ENCODE measurements around the gene MTMR12.

The MTMR12 gene

GRCh38 chr5:32276173-32276853, 36.4 kb downstream of the MTMR12 start:
- Histone ChIP-seq H3K36me3 (ENCODE audit: control insufficient read depth, insufficient read depth, low read length) (peaks cover 16% of the 10 kb centered on the region), H3K27ac (ENCODE audit: low read depth, low read length) (no peak overlapping the region), H3K27me3 (ENCODE audit: control insufficient read depth, insufficient read depth, low read length) (no peaks in the 10 kb centered on the region), H3K4me3 (ENCODE audit: low read length) (no peak overlapping the region), H3K9ac (ENCODE audit: low read length) (no peak overlapping the region), H3K4me1 (ENCODE audit: control insufficient read depth, insufficient read depth, low read length) (peaks cover 4% of the 10 kb centered on the region)

- peaks cover 4% of the 10 kb centered on the region for H3K4me1 ChIP-seq (ENCODE audit: control insufficient read depth, insufficient read depth, low read length)
- no peaks in the 10 kb centered on the region for H3K27me3 ChIP-seq (ENCODE audit: control insufficient read depth, insufficient read depth, low read length)
- no peak overlapping the region for H3K27ac ChIP-seq (ENCODE audit: low read depth, low read length)
- no peak overlapping the region for H3K4me3 ChIP-seq (ENCODE audit: low read length)
- peaks cover 18% of the 10 kb centered on the region for H3K36me3 ChIP-seq (ENCODE audit: control insufficient read depth, insufficient read depth, low read length)
- H3K9ac ChIP-seq (ENCODE audit: low read length) = no peak overlapping the region
Measured at GRCh38 chr5:32275396-32275741, 37.4 kb downstream of the MTMR12 start.

GRCh38 chr5:32274548-32275395, 38.0 kb downstream of the MTMR12 start:
- H3K36me3 ChIP-seq (ENCODE audit: control insufficient read depth, insufficient read depth, low read length) = peaks cover 18% of the 10 kb centered on the region
- H3K4me3 ChIP-seq (ENCODE audit: low read length) = no peak overlapping the region
- no peaks in the 10 kb centered on the region for H3K27me3 ChIP-seq (ENCODE audit: control insufficient read depth, insufficient read depth, low read length)
- H3K27ac ChIP-seq (ENCODE audit: low read depth, low read length) = no peak overlapping the region
- no peak overlapping the region for H3K9ac ChIP-seq (ENCODE audit: low read length)
- peaks cover 4% of the 10 kb centered on the region for H3K4me1 ChIP-seq (ENCODE audit: control insufficient read depth, insufficient read depth, low read length)

- Histone ChIP-seq H3K9ac (ENCODE audit: low read length) (no peak overlapping the region), H3K36me3 (ENCODE audit: control insufficient read depth, insufficient read depth, low read length) (peaks cover 18% of the 10 kb centered on the region), H3K27ac (ENCODE audit: low read depth, low read length) (no peak overlapping the region), H3K27me3 (ENCODE audit: control insufficient read depth, insufficient read depth, low read length) (no peaks in the 10 kb centered on the region), H3K4me3 (ENCODE audit: low read length) (no peak overlapping the region), H3K4me1 (ENCODE audit: control insufficient read depth, insufficient read depth, low read length) (peaks cover 4% of the 10 kb centered on the region)
Measured at GRCh38 chr5:32273821-32274220, 38.9 kb downstream of the MTMR12 start.

- Histone ChIP-seq H3K27ac (ENCODE audit: low read depth, low read length) (no peak overlapping the region), H3K36me3 (ENCODE audit: control insufficient read depth, insufficient read depth, low read length) (peaks cover 21% of the 10 kb centered on the region)
Measured at GRCh38 chr5:32272746-32273145, 40.0 kb downstream of the MTMR12 start.

GRCh38 chr5:32270946-32271345, 41.8 kb downstream of the MTMR12 start:
- H3K4me3 ChIP-seq (ENCODE audit: low read length) = no peak overlapping the region
- H3K27me3 ChIP-seq (ENCODE audit: control insufficient read depth, insufficient read depth, low read length) = no peaks in the 10 kb centered on the region
- H3K4me1 ChIP-seq (ENCODE audit: control insufficient read depth, insufficient read depth, low read length) = peaks cover 1% of the 10 kb centered on the region
- no peak overlapping the region for H3K9ac ChIP-seq (ENCODE audit: low read length)
- no peak overlapping the region for H3K27ac ChIP-seq (ENCODE audit: low read depth, low read length)
- H3K36me3 ChIP-seq (ENCODE audit: control insufficient read depth, insufficient read depth, low read length) = peaks cover 19% of the 10 kb centered on the region

More at GRCh38 chr5:32272746-32273145, 40.0 kb downstream of the MTMR12 start:
- peaks cover 4% of the 10 kb centered on the region for H3K4me1 ChIP-seq (ENCODE audit: control insufficient read depth, insufficient read depth, low read length)
- no peak overlapping the region for H3K4me3 ChIP-seq (ENCODE audit: low read length)
- H3K27me3 ChIP-seq (ENCODE audit: control insufficient read depth, insufficient read depth, low read length) = no peaks in the 10 kb centered on the region
- no peak overlapping the region for H3K9ac ChIP-seq (ENCODE audit: low read length)

- Histone ChIP-seq H3K27ac (ENCODE audit: low read depth, low read length) (no peak overlapping the region), H3K9ac (ENCODE audit: low read length) (no peak overlapping the region), H3K4me1 (ENCODE audit: control insufficient read depth, insufficient read depth, low read length) (no peaks in the 10 kb centered on the region), H3K36me3 (ENCODE audit: control insufficient read depth, insufficient read depth, low read length) (peaks cover 19% of the 10 kb centered on the region), H3K27me3 (ENCODE audit: control insufficient read depth, insufficient read depth, low read length) (no peaks in the 10 kb centered on the region), H3K4me3 (ENCODE audit: low read length) (no peak overlapping the region)
Measured at GRCh38 chr5:32270178-32270577, 42.6 kb downstream of the MTMR12 start.

GRCh38 chr5:32265902-32266301, 46.8 kb downstream of the MTMR12 start:
- Histone ChIP-seq H3K4me3 (ENCODE audit: low read length) (no peak overlapping the region), H3K27ac (ENCODE audit: low read depth, low read length) (no peak overlapping the region), H3K9ac (ENCODE audit: low read length) (no peak overlapping the region)

GRCh38 chr5:32264957-32265572, 47.7 kb downstream of the MTMR12 start:
- H3K27ac ChIP-seq (ENCODE audit: low read depth, low read length) = no peak overlapping the region
- H3K9ac ChIP-seq (ENCODE audit: low read length) = no peak overlapping the region
- H3K27me3 ChIP-seq (ENCODE audit: control insufficient read depth, insufficient read depth, low read length) = no peaks in the 10 kb centered on the region
- H3K4me1 ChIP-seq (ENCODE audit: control insufficient read depth, insufficient read depth, low read length) = no peaks in the 10 kb centered on the region
- H3K36me3 ChIP-seq (ENCODE audit: control insufficient read depth, insufficient read depth, low read length) = peaks cover 8% of the 10 kb centered on the region
- no peak overlapping the region for H3K4me3 ChIP-seq (ENCODE audit: low read length)

More at GRCh38 chr5:32265902-32266301, 46.8 kb downstream of the MTMR12 start:
- Histone ChIP-seq H3K4me1 (ENCODE audit: control insufficient read depth, insufficient read depth, low read length) (no peaks in the 10 kb centered on the region), H3K36me3 (ENCODE audit: control insufficient read depth, insufficient read depth, low read length) (peaks cover 7% of the 10 kb centered on the region), H3K27me3 (ENCODE audit: control insufficient read depth, insufficient read depth, low read length) (no peaks in the 10 kb centered on the region)

GRCh38 chr5:32263684-32264083, 49.1 kb downstream of the MTMR12 start:
- Histone ChIP-seq H3K4me3 (ENCODE audit: low read length) (no peak overlapping the region), H3K27me3 (ENCODE audit: control insufficient read depth, insufficient read depth, low read length) (no peaks in the 10 kb centered on the region), H3K36me3 (ENCODE audit: control insufficient read depth, insufficient read depth, low read length) (peaks cover 14% of the 10 kb centered on the region), H3K4me1 (ENCODE audit: control insufficient read depth, insufficient read depth, low read length) (peaks cover 2% of the 10 kb centered on the region), H3K9ac (ENCODE audit: low read length) (no peak overlapping the region), H3K27ac (ENCODE audit: low read depth, low read length) (no peak overlapping the region)

GRCh38 chr5:32261198-32261597, 51.5 kb downstream of the MTMR12 start:
- Histone ChIP-seq H3K4me3 (ENCODE audit: low read length) (no peak overlapping the region), H3K36me3 (ENCODE audit: control insufficient read depth, insufficient read depth, low read length) (peaks cover 14% of the 10 kb centered on the region), H3K27ac (ENCODE audit: low read depth, low read length) (no peak overlapping the region), H3K9ac (ENCODE audit: low read length) (no peak overlapping the region), H3K27me3 (ENCODE audit: control insufficient read depth, insufficient read depth, low read length) (no peaks in the 10 kb centered on the region), H3K4me1 (ENCODE audit: control insufficient read depth, insufficient read depth, low read length) (peaks cover 2% of the 10 kb centered on the region)

- Histone ChIP-seq H3K36me3 (ENCODE audit: control insufficient read depth, insufficient read depth, low read length) (peaks cover 14% of the 10 kb centered on the region), H3K27ac (ENCODE audit: low read depth, low read length) (no peak overlapping the region), H3K4me3 (ENCODE audit: low read length) (no peak overlapping the region)
Measured at GRCh38 chr5:32259033-32259432, 53.7 kb downstream of the MTMR12 start.

More at GRCh38 chr5:32259033-32259432, 53.7 kb downstream of the MTMR12 start:
- H3K9ac ChIP-seq (ENCODE audit: low read length) = no peak overlapping the region
- H3K4me1 ChIP-seq (ENCODE audit: control insufficient read depth, insufficient read depth, low read length) = peaks cover 10% of the 10 kb centered on the region
- no peaks in the 10 kb centered on the region for H3K27me3 ChIP-seq (ENCODE audit: control insufficient read depth, insufficient read depth, low read length)

Data from rectal smooth muscle tissue (tissue), 1 donor.